ENCODE data around the gene NME4.

GRCh38 chr16:426115-426905 is 29.3 kb downstream of the NME4 start:
- TF ChIP-seq ZNF302 (CRISPR knock-in tag; IDR thresholded peaks at IDR 0.05) = no peak
- TF ChIP-seq JUNB (IDR thresholded peaks at IDR 0.05) = no peak
- TF ChIP-seq MAX (IDR thresholded peaks at IDR 0.05) = no peak
- no peak for TF ChIP-seq CEBPB (IDR thresholded peaks at IDR 0.05)
- no peak for TF ChIP-seq CTCF (IDR thresholded peaks at IDR 0.05)
- TF ChIP-seq RCOR1 (IDR thresholded peaks at IDR 0.05; ENCODE audit: low read depth, low read length) = no peak
